GM18873 (cell line): ENCODE measurements around the gene GRPEL2.

ENCODE experiments used
- ATAC-seq: cut with Tn5 transposase; IDR thresholded peaks from one replicate; pipeline ENCODE4 v1.9.1; 2021; ENCODE audit warnings: mild to moderate bottlenecking, moderate library complexity, moderate number of reproducible peaks; ENCODE audit not compliant: unreplicated experiment, low FRiP score

The GRPEL2 gene

GRCh38 chr5:149353911-149354310, 8.6 kb downstream of the GRPEL2 start:
- ATAC-seq: no peak

GRCh38 chr5:149355688-149356087, 10.4 kb downstream of the GRPEL2 start:
- no peak for ATAC-seq

- ATAC-seq: no peak
Observed at GRCh38 chr5:149356391-149356790, 11.1 kb downstream of the GRPEL2 start.

GRCh38 chr5:149357370-149358293, 12.3 kb downstream of the GRPEL2 start, which contains the start of gene PCYOX1L:
Gene PCYOX1L (plus strand): TSS chr5:149358046. CDS start chr5:149358069, 23 bp downstream.
- peak; percentile 99 for ATAC-seq

GRCh38 chr5:149358294-149358651, 13.0 kb downstream of the GRPEL2 start:
- ATAC-seq: peak; percentile 2

GRCh38 chr5:149358868-149359495, 13.7 kb downstream of the GRPEL2 start:
- no peak for ATAC-seq

- no peak for ATAC-seq
Observed at GRCh38 chr5:149360272-149360671, 15.0 kb downstream of the GRPEL2 start.

GRCh38 chr5:149362541-149362940, 17.2 kb downstream of the GRPEL2 start:
- ATAC-seq: no peak

- no peak for ATAC-seq
Observed at GRCh38 chr5:149363358-149363757, 18.1 kb downstream of the GRPEL2 start.

- ATAC-seq: no peak
Observed at GRCh38 chr5:149363936-149364335, 18.6 kb downstream of the GRPEL2 start.

- ATAC-seq: no peak
Observed at GRCh38 chr5:149364719-149365118, 19.4 kb downstream of the GRPEL2 start.

GRCh38 chr5:149365418-149365817, 20.1 kb downstream of the GRPEL2 start:
- no peak for ATAC-seq

GRCh38 chr5:149366169-149366729, 20.9 kb downstream of the GRPEL2 start:
- ATAC-seq: no peak

GRCh38 chr5:149367249-149367971, 22.1 kb downstream of the GRPEL2 start:
- ATAC-seq: no peak

- ATAC-seq: no peak
Observed at GRCh38 chr5:149367972-149368645, 22.8 kb downstream of the GRPEL2 start.

GRCh38 chr5:149370878-149371277, 25.6 kb downstream of the GRPEL2 start:
- ATAC-seq: no peak

- ATAC-seq: no peak
Observed at GRCh38 chr5:149371296-149371962, 26.1 kb downstream of the GRPEL2 start.

- no peak for ATAC-seq
Observed at GRCh38 chr5:149372076-149372795, 26.9 kb downstream of the GRPEL2 start.

GRCh38 chr5:149372932-149373331, 27.6 kb downstream of the GRPEL2 start:
- ATAC-seq: no peak
